ENCODE results near the gene LIN7A.
"Not testable (repeated sequence)": the region's sequence is repeated elsewhere in the genome, so short reads cannot be mapped to it uniquely, and the experiment has no call there.

The LIN7A gene

GRCh38 chr12:80917651-80918050, 20.1 kb downstream of the LIN7A start:
- no peak for DNase-seq

GRCh38 chr12:80912901-80913770, 24.6 kb downstream of the LIN7A start:
- no peak for DNase-seq

DNA sequence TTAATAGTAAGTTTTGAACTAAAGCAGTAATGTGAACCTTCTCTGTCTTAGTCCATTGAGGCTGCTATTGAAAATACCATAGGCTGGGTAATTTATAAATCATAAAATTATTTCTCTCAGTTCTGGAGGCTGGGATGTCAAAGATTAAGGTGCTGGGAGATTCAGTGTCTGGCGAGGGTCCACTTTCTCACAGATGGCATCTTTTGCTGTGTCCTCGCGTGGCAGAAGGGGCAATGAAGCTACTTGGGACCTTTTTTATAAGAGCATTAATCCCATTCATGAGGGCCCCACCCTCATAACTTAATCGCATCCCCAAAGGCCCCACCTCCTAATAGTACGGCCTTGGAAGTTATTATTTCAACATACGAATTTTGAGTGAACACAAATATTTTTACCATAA, 28.4 kb downstream of the LIN7A start:
- no peak for DNase-seq

DNA sequence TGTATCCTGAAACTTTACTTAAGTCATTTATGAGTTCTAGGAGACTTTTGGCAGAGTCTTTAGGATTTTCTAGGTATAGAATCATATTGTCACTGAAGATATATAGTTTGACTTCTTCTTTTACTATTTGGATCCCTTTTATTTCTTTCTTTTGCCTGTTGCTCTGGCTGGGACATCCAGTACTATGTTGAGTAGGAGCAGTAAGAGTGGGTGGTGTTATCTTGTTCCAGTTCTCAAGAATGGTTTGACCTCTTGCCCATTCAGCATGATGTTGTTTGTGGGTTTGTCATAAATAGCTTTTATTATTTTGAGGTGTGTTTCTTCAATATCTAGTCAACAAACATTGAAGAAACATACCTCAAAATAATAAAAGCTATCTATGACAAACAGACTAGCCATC, 35.0 kb downstream of the LIN7A start:
- DNase-seq: no peak

DNA sequence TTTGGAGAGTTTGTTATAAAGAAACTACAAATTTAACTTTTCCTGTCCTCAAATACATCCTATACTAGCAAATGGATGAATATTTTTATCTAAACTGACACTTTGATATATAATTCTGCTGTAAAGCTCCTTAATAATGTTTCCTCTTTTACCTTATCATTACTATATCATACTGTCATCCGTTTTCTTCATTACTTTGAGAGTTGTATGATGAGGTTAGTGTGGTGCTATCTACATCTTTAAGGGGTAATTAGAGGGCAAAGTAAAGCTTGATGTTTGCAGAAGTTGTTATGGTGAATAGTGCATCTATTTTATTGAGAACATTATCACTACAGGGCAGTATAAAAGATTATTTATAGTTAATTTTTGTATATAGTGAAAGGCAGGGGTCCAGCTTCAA, 36.1 kb downstream of the LIN7A start:
- DNase-seq: no peak

DNA sequence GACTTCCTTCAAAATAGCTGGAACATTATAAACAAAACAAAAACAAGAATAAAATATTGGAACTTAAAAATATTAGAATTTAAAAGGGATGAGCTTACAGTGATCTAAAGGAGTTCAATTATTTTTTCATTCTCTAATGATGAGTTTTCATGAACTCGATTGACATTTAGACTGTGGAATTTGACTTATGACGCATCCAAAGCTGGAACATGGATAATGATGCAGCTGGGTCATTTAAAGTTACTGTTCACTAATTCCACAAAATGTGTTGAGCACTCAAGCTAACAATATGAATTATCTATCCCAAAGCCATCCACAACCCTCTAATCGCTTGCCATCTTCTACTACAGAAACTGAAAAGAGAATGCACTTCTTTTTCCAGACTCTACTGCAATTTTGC, 42.5 kb downstream of the LIN7A start:
- DNase-seq: no peak

GRCh38 chr12:80894179-80894578, 43.6 kb downstream of the LIN7A start:
- no peak for DNase-seq

DNA sequence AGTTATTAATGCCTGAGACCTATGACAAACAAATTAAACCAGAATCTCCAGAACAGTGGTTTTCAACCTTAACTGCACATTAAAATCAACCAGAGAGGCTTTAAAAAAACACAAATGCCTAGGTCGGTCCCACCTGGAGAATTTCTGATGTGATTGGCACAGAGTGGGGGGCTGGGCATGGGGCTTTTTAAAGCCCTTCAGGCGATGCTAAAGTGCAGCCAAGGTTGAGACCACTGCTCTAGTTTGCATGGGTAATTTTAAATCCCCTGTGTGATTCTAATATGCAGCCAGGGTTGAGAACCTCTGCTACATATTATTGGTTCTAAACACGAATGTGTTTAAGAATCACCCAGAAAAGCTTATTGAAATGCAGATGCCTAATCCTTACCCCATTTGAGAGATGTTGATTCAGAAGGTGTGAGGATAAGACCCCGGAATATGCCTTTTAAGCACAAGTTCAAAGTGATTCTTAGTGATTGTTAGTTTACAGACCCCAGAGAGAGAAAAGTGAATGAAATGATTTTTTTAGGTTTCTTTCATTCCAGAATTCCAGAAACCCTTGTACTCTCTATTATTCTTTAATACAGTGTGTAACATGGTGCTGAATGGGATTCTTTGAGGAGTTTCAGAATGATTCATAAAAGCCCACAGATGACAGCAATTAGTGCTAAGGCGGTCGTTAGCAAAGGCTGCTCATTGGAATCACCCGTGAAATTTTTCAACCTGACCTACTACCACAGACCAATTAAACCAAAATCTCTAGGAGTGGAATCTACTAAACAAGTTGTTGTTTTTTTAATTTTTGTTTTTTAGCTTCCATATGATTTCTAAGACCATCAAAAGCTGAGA, 44.9 kb downstream of the LIN7A start:
- DNase-seq: no peak

GRCh38 chr12:80884651-80885050, 53.1 kb downstream of the LIN7A start:
- DNase-seq: no peak

- DNase-seq: no peak
These were observed 56.6 kb downstream of the LIN7A start for GRCh38 chr12:80881106-80881505.

DNA sequence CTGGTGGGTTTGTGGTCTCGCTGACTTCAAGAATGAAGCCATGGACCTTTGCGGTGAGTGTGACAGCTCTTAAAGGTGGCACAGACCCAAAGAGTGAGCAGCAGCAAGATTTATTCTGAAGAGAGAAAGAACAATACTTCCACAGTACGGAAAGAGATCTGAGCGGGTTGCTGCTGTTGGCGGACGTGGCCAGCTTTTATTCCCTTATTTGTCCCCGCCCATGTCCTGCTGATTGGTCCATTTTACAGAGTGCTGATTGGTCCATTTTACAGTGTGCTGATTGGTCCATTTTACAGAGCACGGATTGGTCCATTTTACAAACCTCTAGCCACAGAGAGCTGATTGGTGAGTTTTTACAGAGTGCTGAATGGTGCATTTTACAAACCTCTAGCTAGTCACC, 59.3 kb downstream of the LIN7A start:
- not testable (repeated sequence) for DNase-seq

- no peak for DNase-seq
These were observed 59.9 kb downstream of the LIN7A start for GRCh38 chr12:80877721-80878265.

GRCh38 chr12:80872053-80872452, 65.7 kb downstream of the LIN7A start:
- no peak for DNase-seq

GRCh38 chr12:80869264-80869663, 68.5 kb downstream of the LIN7A start:
- DNase-seq: no peak

GRCh38 chr12:80868576-80868975, 69.2 kb downstream of the LIN7A start:
- no peak for DNase-seq

- DNase-seq: no peak
These were observed 69.8 kb downstream of the LIN7A start for GRCh38 chr12:80867941-80868340.

DNA sequence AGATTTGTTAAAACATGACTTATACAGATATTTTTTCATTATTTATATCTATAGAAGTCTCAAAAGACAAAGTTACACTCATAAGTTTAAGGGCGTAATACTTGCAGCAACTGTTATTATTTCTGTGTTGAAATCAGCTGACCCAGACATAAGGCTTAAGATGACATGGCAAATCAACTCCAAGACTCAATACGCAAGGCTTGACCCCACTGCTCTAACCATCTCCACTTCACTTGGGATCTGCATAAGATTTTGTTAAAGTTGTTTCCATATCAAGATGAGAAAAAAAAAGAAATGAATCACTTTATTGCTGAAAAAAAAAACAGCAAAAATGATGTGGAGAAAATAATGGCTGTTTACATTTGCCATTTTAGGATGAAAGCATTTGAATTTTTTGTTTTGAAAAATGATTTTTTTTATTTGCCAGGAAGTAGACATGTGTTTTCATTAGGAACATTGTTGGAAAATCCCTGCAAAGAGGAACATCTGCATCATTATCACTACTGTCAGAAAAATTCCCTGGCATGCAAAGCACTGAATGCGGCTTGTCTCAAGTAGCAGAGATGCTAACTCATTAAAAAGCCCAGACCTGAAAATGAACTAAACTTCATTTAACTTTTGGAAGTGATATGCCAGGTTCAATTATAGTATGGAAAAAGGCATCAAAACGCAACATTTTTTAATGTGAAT, 73.5 kb downstream of the LIN7A start:
- no peak for DNase-seq

GRCh38 chr12:80862531-80862930, 75.2 kb downstream of the LIN7A start:
- DNase-seq: no peak

GRCh38 chr12:80861641-80862378, 75.9 kb downstream of the LIN7A start:
- no peak for DNase-seq

GRCh38 chr12:80860928-80861327, 76.8 kb downstream of the LIN7A start:
- DNase-seq: no peak

- no peak for DNase-seq
These were observed 77.5 kb downstream of the LIN7A start for GRCh38 chr12:80860206-80860605.

- DNase-seq: no peak
These were observed 79.4 kb downstream of the LIN7A start for GRCh38 chr12:80858356-80858755.
